Measurements from ENCODE around the gene SORCS2.

DNA sequence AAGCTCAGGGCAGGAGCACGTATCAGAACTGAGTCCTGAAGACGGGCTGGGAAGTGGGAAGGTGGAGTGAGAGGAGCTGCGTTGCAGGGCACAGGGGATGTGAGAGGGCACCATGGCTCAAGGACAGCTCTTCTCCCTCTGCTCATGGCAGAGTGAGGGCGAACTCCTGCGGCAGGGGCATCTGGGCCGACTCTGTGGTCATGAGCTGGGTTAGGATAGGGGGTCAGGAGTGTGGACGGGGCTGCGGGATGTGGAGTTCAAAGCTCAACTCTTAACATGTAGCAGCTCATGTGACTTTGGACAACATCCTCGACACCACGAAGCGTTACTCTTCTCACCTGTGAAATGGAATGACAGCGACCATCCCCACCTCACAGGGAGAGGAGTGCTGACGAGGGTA lies 19.4 kb upstream of the SORCS2 start:
- TF ChIP-seq CTCF (IDR thresholded peaks at IDR 0.05) (no peak), POLR2A (IDR thresholded peaks at IDR 0.05) (no peak)

Data from uterus (tissue), 2 donors.